Measurements from ENCODE around the gene FGD5. TPM values are rescaled to one million over a fixed set of nuclear protein-coding genes. Genes with fewer than 3 reads are reported as not detected.

The FGD5 gene
- total and polyA plus RNA-seq, 2 donors (not counting 1 experiment from before 2014, with no cell fraction given), result 0.03 to 0.50 TPM

- Histone ChIP-seq H3K9ac (ENCODE audit: insufficient read depth, low read length) (no peak overlapping the region), H3K79me2 (ENCODE audit: control insufficient read depth, insufficient read depth, low read length) (no peaks in the 10 kb centered on the region)
- no peak for DNase-seq (ENCODE audit: low read depth in 2 of 2)
Observed at GRCh38 chr3:14845826-14846225, 27.1 kb downstream of the FGD5 start.

GRCh38 chr3:14846226-14846880 lies 27.6 kb downstream of the FGD5 start:
- no peaks in the 10 kb centered on the region for H3K9me3 ChIP-seq (ENCODE audit: control insufficient read depth, insufficient read depth, low read depth, low read length)
- H3K27ac ChIP-seq (ENCODE audit: insufficient read depth, low read length), result no peak overlapping the region
- no peak for DNase-seq (ENCODE audit: low read depth in 2 of 2)
- no peak overlapping the region for H3K4me3 ChIP-seq (replicated peaks in 1 of 4; ENCODE audit: control extremely low read depth in 1 of 4, insufficient read depth in 1 of 4, low read depth in 3 of 4, low read length in 4 of 4)
- no peak overlapping the region for H3K9ac ChIP-seq (ENCODE audit: insufficient read depth, low read length)
- H3K79me2 ChIP-seq (ENCODE audit: control insufficient read depth, insufficient read depth, low read length), result no peaks in the 10 kb centered on the region
- TF ChIP-seq CTCF (conservative IDR thresholded peaks at IDR 0.05 in 1 of 2, IDR thresholded peaks at IDR 0.05 in 1 of 2; ENCODE audit: low read depth in 1 of 2, low read length in 2 of 2) (no peak), EZH2 (IDR thresholded peaks at IDR 0.05; ENCODE audit: low read length, missing control alignments) (no peak)
- no peaks in the 10 kb centered on the region for H3K27me3 ChIP-seq (ENCODE audit: control insufficient read depth, insufficient read depth, low read length)
- no peaks in the 10 kb centered on the region for H3K4me1 ChIP-seq (ENCODE audit: control insufficient read depth, extremely low read depth, insufficient read depth, low read length)
- no peak overlapping the region for H3K4me2 ChIP-seq (ENCODE audit: extremely low read depth, insufficient read depth, low read length)
- no peaks in the 10 kb centered on the region for H3K36me3 ChIP-seq (ENCODE audit: control insufficient read depth, insufficient read depth, low read length)
- no peak overlapping the region for H2AFZ ChIP-seq (ENCODE audit: low read length)
- H4K20me1 ChIP-seq (ENCODE audit: control insufficient read depth, extremely low read depth, insufficient read depth, low read length), result no peaks in the 10 kb centered on the region

More at GRCh38 chr3:14845826-14846225, 27.1 kb downstream of the FGD5 start:
- no peak for TF ChIP-seq EZH2 (IDR thresholded peaks at IDR 0.05; ENCODE audit: low read length, missing control alignments)
- TF ChIP-seq CTCF (conservative IDR thresholded peaks at IDR 0.05 in 1 of 2, IDR thresholded peaks at IDR 0.05 in 1 of 2; ENCODE audit: low read depth in 1 of 2, low read length in 2 of 2), result no peak
- Histone ChIP-seq H4K20me1 (ENCODE audit: control insufficient read depth, extremely low read depth, insufficient read depth, low read length) (no peaks in the 10 kb centered on the region), H3K4me2 (ENCODE audit: extremely low read depth, insufficient read depth, low read length) (no peak overlapping the region), H2AFZ (ENCODE audit: low read length) (no peak overlapping the region), H3K9me3 (ENCODE audit: control insufficient read depth, insufficient read depth, low read depth, low read length) (no peaks in the 10 kb centered on the region), H3K27ac (ENCODE audit: insufficient read depth, low read length) (no peak overlapping the region), H3K36me3 (ENCODE audit: control insufficient read depth, insufficient read depth, low read length) (no peaks in the 10 kb centered on the region), H3K4me3 (replicated peaks in 1 of 4; ENCODE audit: control extremely low read depth in 1 of 4, insufficient read depth in 1 of 4, low read depth in 3 of 4, low read length in 4 of 4) (no peak overlapping the region), H3K4me1 (ENCODE audit: control insufficient read depth, extremely low read depth, insufficient read depth, low read length) (no peaks in the 10 kb centered on the region), H3K27me3 (ENCODE audit: control insufficient read depth, insufficient read depth, low read length) (no peaks in the 10 kb centered on the region)

GRCh38 chr3:14847613-14848541 lies 29.1 kb downstream of the FGD5 start:
- Histone ChIP-seq H3K9me3 (ENCODE audit: control insufficient read depth, insufficient read depth, low read depth, low read length) (no peaks in the 10 kb centered on the region), H2AFZ (ENCODE audit: low read length) (no peak overlapping the region), H3K36me3 (ENCODE audit: control insufficient read depth, insufficient read depth, low read length) (no peaks in the 10 kb centered on the region), H3K4me1 (ENCODE audit: control insufficient read depth, extremely low read depth, insufficient read depth, low read length) (no peaks in the 10 kb centered on the region), H3K9ac (ENCODE audit: insufficient read depth, low read length) (no peak overlapping the region), H3K79me2 (ENCODE audit: control insufficient read depth, insufficient read depth, low read length) (no peaks in the 10 kb centered on the region), H3K4me3 (replicated peaks in 1 of 4; ENCODE audit: control extremely low read depth in 1 of 4, insufficient read depth in 1 of 4, low read depth in 3 of 4, low read length in 4 of 4) (no peak overlapping the region), H3K27ac (ENCODE audit: insufficient read depth, low read length) (no peak overlapping the region), H3K27me3 (ENCODE audit: control insufficient read depth, insufficient read depth, low read length) (no peaks in the 10 kb centered on the region), H3K4me2 (ENCODE audit: extremely low read depth, insufficient read depth, low read length) (no peak overlapping the region), H4K20me1 (ENCODE audit: control insufficient read depth, extremely low read depth, insufficient read depth, low read length) (no peaks in the 10 kb centered on the region)
- no peak for DNase-seq (ENCODE audit: low read depth in 2 of 2)
- TF ChIP-seq CTCF (conservative IDR thresholded peaks at IDR 0.05 in 1 of 2, IDR thresholded peaks at IDR 0.05 in 1 of 2; ENCODE audit: low read depth in 1 of 2, low read length in 2 of 2), result no peak
- no peak for TF ChIP-seq EZH2 (IDR thresholded peaks at IDR 0.05; ENCODE audit: low read length, missing control alignments)
